ENCODE data around the gene SH2D2A.

- TF ChIP-seq, protein P1, sequence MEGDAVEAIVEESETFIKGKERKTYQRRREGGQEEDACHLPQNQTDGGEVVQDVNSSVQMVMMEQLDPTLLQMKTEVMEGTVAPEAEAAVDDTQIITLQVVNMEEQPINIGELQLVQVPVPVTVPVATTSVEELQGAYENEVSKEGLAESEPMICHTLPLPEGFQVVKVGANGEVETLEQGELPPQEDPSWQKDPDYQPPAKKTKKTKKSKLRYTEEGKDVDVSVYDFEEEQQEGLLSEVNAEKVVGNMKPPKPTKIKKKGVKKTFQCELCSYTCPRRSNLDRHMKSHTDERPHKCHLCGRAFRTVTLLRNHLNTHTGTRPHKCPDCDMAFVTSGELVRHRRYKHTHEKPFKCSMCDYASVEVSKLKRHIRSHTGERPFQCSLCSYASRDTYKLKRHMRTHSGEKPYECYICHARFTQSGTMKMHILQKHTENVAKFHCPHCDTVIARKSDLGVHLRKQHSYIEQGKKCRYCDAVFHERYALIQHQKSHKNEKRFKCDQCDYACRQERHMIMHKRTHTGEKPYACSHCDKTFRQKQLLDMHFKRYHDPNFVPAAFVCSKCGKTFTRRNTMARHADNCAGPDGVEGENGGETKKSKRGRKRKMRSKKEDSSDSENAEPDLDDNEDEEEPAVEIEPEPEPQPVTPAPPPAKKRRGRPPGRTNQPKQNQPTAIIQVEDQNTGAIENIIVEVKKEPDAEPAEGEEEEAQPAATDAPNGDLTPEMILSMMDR (IDR thresholded peaks at IDR 0.05; ENCODE audit: insufficient read depth, low read length), result no peak
- TF ChIP-seq, protein P2, sequence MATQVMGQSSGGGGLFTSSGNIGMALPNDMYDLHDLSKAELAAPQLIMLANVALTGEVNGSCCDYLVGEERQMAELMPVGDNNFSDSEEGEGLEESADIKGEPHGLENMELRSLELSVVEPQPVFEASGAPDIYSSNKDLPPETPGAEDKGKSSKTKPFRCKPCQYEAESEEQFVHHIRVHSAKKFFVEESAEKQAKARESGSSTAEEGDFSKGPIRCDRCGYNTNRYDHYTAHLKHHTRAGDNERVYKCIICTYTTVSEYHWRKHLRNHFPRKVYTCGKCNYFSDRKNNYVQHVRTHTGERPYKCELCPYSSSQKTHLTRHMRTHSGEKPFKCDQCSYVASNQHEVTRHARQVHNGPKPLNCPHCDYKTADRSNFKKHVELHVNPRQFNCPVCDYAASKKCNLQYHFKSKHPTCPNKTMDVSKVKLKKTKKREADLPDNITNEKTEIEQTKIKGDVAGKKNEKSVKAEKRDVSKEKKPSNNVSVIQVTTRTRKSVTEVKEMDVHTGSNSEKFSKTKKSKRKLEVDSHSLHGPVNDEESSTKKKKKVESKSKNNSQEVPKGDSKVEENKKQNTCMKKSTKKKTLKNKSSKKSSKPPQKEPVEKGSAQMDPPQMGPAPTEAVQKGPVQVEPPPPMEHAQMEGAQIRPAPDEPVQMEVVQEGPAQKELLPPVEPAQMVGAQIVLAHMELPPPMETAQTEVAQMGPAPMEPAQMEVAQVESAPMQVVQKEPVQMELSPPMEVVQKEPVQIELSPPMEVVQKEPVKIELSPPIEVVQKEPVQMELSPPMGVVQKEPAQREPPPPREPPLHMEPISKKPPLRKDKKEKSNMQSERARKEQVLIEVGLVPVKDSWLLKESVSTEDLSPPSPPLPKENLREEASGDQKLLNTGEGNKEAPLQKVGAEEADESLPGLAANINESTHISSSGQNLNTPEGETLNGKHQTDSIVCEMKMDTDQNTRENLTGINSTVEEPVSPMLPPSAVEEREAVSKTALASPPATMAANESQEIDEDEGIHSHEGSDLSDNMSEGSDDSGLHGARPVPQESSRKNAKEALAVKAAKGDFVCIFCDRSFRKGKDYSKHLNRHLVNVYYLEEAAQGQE (IDR thresholded peaks at IDR 0.05; ENCODE audit: insufficient replicate concordance, low read depth), result no peak
Observed at GRCh38 chr1:156795374-156795733, 21.3 kb downstream of the SH2D2A start.
